OCI-LY3 (cell line): ENCODE data around the gene MTUS2.

Source experiments
- EZH2phosphoT487 ChIP-seq: fragments of 200-600 bp; shearing (Covaris generic); IDR thresholded peaks from 2 replicates; pipeline ENCODE4 v1.6.1; 2018; ENCODE audit warnings: antibody characterized with exemption, mixed run types, low read depth
- TF ChIP-seq, protein P1 (sequence below): fragments of 200-600, 300-600 bp; sonication (generic); IDR thresholded peaks from 2 replicates; pipeline ENCODE4 v1.5.1; 2014; ENCODE audit warnings: antibody characterized with exemption, low read length, low read depth

DNA sequence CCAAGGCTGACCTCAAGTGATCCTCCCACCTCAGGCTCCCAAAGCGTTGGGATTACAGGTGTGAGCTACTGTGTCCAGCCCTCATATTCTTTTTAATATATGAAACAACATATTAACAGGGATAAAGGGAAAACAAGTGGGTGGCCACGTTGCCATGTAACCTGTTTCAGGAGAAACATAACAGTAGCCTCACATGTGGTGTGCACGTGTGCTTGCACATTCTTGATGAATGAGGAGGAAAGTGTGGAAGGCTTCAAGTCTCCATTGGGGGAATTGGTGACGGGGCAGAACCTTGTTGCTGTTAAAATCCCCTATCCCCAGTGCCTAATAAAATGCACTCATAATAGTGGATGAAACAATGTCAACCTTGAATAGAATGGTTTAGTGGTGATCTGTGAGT is 202.3 kb downstream of the MTUS2 start:
- TF ChIP-seq, protein P1, sequence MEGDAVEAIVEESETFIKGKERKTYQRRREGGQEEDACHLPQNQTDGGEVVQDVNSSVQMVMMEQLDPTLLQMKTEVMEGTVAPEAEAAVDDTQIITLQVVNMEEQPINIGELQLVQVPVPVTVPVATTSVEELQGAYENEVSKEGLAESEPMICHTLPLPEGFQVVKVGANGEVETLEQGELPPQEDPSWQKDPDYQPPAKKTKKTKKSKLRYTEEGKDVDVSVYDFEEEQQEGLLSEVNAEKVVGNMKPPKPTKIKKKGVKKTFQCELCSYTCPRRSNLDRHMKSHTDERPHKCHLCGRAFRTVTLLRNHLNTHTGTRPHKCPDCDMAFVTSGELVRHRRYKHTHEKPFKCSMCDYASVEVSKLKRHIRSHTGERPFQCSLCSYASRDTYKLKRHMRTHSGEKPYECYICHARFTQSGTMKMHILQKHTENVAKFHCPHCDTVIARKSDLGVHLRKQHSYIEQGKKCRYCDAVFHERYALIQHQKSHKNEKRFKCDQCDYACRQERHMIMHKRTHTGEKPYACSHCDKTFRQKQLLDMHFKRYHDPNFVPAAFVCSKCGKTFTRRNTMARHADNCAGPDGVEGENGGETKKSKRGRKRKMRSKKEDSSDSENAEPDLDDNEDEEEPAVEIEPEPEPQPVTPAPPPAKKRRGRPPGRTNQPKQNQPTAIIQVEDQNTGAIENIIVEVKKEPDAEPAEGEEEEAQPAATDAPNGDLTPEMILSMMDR, result no peak
- TF ChIP-seq EZH2phosphoT487, result no peak
